NB4 (cell line): ENCODE measurements around the gene GRID2.

Experiments used
- DNase-seq: peaks from one replicate; pipeline ENCODE4 v3.0.0; 2010; ENCODE audit warnings: low read depth
- H3K4me3 ChIP-seq: one replicate; pipeline ENCODE4 v1.5.1; 2011; ENCODE audit warnings: mild to moderate bottlenecking, low read depth, low read length, moderate library complexity
- CTCF ChIP-seq: IDR thresholded peaks from one replicate; pipeline ENCODE4 v1.5.1; 2012; ENCODE audit warnings: low read depth, low read length
- MAX ChIP-seq: IDR thresholded peaks from 2 replicates; pipeline ENCODE4 v1.6.1; 2011; ENCODE audit warnings: low read depth, low read length
- MYC ChIP-seq: IDR thresholded peaks from 2 replicates; pipeline ENCODE4 v1.6.1; 2011; ENCODE audit warnings: low read depth, low read length
- POLR2A ChIP-seq: IDR thresholded peaks from 2 replicates; pipeline ENCODE4 v1.6.1; 2011; ENCODE audit warnings: mild to moderate bottlenecking; ENCODE audit not compliant: insufficient read length; ENCODE audit errors: extremely low read depth

Gene GRID2

GRCh38 chr4:93157986-93158385, 854.2 kb downstream of the GRID2 start:
- DNase-seq, result peak; percentile 3

GRCh38 chr4:93168053-93168452, 864.3 kb downstream of the GRID2 start:
- no peak for DNase-seq
- H3K4me3 ChIP-seq, result no peak overlapping the region
- TF ChIP-seq MYC, result no peak
- TF ChIP-seq CTCF, result no peak
- no peak for TF ChIP-seq MAX
- no peak for TF ChIP-seq POLR2A

More at GRCh38 chr4:93157986-93158385, 854.2 kb downstream of the GRID2 start:
- H3K4me3 ChIP-seq, result no peak overlapping the region
- TF ChIP-seq CTCF (no peak), POLR2A (no peak), MYC (no peak), MAX (no peak)

- no peak for DNase-seq
- TF ChIP-seq MYC (no peak), CTCF (no peak), POLR2A (no peak)
- no peak overlapping the region for H3K4me3 ChIP-seq
Observed at GRCh38 chr4:93169966-93170365, 866.2 kb downstream of the GRID2 start.

GRCh38 chr4:93174598-93174997, 870.8 kb downstream of the GRID2 start:
- DNase-seq, result no peak
- TF ChIP-seq POLR2A (no peak), MYC (no peak), MAX (no peak), CTCF (no peak)
- H3K4me3 ChIP-seq, result no peak overlapping the region

GRCh38 chr4:93178279-93178678, 874.5 kb downstream of the GRID2 start:
- DNase-seq, result no peak
- H3K4me3 ChIP-seq, result no peak overlapping the region
- TF ChIP-seq CTCF, result no peak
- no peak for TF ChIP-seq MYC
- no peak for TF ChIP-seq POLR2A
- no peak for TF ChIP-seq MAX

GRCh38 chr4:93179044-93179443, 875.3 kb downstream of the GRID2 start:
- no peak for DNase-seq
- TF ChIP-seq POLR2A (no peak), CTCF (no peak), MAX (no peak), MYC (no peak)
- H3K4me3 ChIP-seq, result no peak overlapping the region
